GM19324 (cell line): Measurements from ENCODE around the gene PTPN14.

Experiments
- ATAC-seq: cut with Tn5 transposase; IDR thresholded peaks from one replicate; pipeline ENCODE4 v1.9.1; 2021; ENCODE audit warnings: mild to moderate bottlenecking, moderate library complexity; ENCODE audit not compliant: unreplicated experiment, low FRiP score

Gene PTPN14

GRCh38 chr1:214569357-214570004, 18.1 kb upstream of the PTPN14 start:
- ATAC-seq, result no peak

GRCh38 chr1:214568328-214568727, 16.9 kb upstream of the PTPN14 start:
- no peak for ATAC-seq

DNA sequence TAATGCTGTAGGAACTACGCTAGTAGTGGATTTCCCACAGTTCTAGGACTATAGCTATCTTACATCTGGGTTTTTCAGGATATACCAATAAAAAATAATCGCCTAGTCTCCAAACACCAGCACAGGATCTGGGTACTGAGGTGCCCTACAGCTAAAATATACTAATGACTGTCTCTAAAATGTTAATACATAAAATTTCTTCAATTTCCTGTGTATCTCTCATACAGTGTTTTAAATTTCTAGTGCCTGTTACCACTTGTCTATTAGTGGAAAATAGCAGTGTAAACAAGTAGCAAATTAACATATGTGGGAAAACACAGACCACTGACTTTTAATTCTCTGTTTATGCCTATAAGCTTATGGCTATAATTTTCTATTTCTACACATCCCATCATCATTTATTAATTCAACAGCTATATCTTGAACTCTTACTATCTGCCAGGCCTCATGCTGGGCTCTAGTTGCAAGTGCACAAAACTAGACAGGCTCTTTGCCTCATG, 16.1 kb upstream of the PTPN14 start:
- ATAC-seq, result no peak

DNA sequence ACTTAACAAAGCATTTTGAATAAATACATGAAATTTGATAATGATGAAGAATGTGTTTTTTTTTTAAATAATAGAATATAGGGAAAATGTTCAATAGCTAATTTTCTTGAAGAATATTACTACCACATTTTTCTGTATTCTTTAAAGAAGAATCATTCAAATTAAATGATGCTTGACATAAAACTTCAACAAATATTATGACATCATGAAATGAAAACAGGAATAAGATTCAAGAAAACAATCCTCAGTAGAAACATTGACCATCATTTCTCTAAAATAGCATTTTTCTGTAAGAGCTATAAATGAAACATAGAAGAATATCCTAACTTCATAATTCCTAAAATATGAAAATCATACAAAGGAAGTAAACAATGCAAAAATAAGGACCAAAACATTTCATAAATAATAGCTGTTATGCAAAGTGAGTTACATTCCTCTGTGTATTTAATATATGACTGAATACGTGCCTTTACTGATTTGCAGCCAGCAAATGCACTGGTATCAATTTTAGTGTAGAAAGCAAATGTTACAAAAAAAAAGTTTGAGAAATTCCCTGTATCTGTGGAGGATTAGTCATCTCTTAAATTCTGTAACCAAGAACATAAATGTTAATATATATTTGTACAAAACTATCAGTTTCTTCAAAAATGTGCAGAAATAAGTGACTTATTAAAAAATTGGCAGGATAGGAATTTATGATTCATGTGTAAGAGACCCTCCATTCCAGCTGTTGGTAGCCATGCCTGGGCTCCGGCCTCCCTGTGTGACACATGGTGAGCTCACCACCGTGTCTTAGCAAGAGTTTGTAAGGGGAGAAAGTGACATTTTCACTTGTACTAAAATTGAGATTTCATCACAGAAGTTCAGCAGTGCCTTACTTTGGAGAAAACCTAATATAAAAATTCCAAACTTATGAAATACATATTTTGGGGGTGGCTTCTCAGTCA, 15.0 kb upstream of the PTPN14 start:
- no peak for ATAC-seq

- ATAC-seq, result no peak
Measured at GRCh38 chr1:214565310-214565709, 13.9 kb upstream of the PTPN14 start.

- no peak for ATAC-seq
Measured at GRCh38 chr1:214563881-214564280, 12.5 kb upstream of the PTPN14 start.

GRCh38 chr1:214557952-214558735, 6.7 kb upstream of the PTPN14 start:
- ATAC-seq, result no peak

GRCh38 chr1:214553142-214553710, 1.8 kb upstream of the PTPN14 start:
- ATAC-seq, result no peak

GRCh38 chr1:214552174-214552608, 789 bp upstream of the PTPN14 start:
- ATAC-seq, result peak; percentile 23

- peak; percentile 33 for ATAC-seq
Measured at GRCh38 chr1:214550857-214551435, 456 bp downstream of the PTPN14 start.

DNA sequence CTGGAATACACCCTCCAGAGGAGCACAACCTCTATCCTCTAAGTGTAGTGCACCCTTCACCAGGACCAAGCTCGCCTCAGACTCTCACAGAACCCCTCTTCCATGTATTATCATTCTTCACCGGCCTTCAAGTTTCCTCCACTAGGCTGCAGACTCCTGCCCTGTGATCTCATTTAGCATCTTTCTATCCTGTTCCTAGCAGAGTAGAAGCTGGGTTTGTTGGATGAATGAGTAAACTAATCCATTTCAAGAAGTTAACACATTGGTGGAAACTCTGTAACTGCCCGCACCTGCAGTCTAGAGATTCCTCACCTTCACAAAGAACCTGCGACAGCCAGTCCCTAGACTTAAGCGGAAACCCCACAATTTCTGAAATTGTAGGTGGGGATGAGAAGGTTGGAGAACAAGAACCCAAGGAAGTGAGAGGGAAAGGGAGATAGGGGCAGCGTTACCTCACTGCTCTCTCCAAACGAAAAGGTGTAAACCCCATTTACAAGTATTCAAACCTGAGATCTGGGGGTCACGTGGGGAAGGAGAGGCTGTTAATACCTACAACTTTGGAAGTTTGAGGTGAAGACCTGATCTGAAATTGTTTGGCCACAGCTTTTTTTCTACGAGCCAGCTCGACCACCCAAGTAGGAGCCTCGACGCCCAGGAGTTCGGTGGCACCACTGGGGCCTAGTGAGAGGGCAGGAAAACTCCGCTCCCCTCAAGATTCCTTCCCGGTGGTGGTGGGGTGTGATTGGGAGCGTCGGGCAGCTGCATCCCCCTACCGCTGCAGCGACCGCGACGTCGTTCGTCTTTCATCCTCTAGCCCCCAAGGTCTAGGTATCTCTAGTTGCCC, 1.2 kb downstream of the PTPN14 start:
- no peak for ATAC-seq

DNA sequence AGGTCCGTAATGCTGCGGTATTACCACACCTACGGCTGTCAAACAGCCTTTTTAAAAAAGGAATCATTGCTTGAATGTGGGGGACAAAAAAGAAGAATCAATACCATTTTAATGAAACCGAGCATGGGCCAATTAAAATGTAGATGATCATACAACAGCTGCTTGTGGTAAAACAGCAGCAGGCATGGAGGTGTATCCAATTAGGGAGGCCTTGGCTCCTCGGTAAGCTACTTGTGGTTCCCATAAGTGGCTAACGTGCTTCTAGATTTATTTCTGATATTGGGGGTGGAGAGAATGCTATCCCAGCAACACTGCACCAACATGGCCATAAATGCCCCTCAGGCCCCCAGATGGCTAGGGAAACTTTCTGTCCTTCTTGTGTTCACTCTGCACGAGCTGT, 1.8 kb downstream of the PTPN14 start:
- ATAC-seq, result no peak

DNA sequence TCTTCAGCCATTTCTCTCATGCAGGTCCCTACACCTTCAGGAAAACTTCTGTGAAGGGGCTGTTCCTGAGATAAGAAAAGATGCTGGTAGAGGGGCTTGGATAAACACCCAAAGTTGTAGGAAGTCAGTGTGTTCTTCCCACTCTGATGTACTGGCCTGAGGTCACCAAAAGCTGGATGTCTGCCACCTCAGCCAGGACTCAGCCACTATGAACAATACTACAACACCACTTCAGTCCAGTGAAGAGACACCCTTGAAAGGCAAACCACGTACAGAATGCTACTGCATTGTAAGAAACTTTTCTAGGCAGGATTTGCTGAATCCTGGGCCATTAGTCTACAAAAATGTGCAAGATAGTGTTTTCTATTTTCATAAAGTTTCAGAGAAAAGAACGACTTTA, 2.4 kb downstream of the PTPN14 start:
- no peak for ATAC-seq

GRCh38 chr1:214548271-214548670, 3.1 kb downstream of the PTPN14 start:
- no peak for ATAC-seq

GRCh38 chr1:214547747-214548146, 3.7 kb downstream of the PTPN14 start:
- no peak for ATAC-seq

DNA sequence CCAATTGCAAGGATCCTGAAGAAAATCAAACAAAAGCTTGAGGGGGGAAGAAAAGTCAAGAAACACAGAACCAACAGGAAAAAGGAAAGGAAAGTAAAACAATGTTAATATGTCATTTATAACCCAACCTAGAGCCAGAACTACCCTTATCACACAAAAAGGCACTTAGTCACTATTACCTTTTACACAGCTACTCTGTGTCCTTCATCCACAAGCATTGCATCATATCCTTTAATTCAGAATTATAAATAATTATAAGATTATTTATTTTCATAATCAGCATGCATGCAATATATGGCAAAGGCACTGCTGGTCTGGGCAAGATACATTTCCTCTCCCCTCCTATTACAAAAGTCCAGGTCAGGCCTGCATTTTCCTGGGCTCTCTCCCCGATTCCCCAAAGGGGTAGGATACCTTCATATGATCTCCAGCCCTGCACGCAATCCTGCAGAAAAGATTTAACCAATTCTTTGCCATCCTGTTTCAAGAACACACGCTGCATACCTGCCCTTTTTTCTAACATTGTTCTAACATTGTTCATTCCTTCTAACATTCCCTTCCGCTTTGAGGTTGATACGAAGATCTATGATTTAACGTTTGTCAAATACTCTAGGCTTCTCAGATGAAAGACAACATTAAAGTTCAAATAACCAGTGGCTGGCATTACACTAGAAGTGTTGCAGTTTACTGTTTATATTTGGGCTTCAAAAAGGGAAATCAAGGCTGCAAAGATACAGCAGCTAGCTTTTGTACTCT, 4.3 kb downstream of the PTPN14 start:
- no peak for ATAC-seq

DNA sequence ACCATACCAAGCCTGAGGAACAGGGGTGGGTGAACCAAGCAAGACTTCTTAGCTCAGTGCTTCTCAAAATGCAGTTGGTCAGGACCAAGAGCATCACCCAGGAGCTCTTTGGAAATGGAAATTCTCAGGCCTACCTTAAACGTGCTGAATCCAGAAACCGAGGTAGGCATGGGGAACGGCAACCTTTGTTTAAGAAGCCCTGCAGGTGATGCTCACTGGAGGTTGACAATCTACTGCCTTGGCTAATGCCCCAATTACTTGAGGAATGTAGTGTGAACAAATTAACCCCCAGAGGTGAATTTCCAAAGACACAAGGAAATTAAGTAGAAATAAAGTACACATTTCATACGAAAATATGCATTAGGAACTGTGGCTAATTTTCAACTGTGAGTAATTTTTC, 5.3 kb downstream of the PTPN14 start:
- no peak for ATAC-seq

GRCh38 chr1:214545293-214545692, 6.1 kb downstream of the PTPN14 start:
- ATAC-seq, result no peak

GRCh38 chr1:214544791-214545190, 6.6 kb downstream of the PTPN14 start:
- no peak for ATAC-seq
